ACHN (cell line): ENCODE results near the gene PLA2G4B.

Source experiments
- DNase-seq: peaks from one replicate; pipeline ENCODE4 v3.0.0-alpha.2; 2015
- in situ Hi-C: cut with HindIII; loops from 2 replicates; pipeline ENCODE4 v1.10.0; 2017; ENCODE audit warnings: low sequenced_read_pairs, low pct_ligation_motif_present, low pct_unique_long_range_greater_than_20kb

The PLA2G4B gene

DNA sequence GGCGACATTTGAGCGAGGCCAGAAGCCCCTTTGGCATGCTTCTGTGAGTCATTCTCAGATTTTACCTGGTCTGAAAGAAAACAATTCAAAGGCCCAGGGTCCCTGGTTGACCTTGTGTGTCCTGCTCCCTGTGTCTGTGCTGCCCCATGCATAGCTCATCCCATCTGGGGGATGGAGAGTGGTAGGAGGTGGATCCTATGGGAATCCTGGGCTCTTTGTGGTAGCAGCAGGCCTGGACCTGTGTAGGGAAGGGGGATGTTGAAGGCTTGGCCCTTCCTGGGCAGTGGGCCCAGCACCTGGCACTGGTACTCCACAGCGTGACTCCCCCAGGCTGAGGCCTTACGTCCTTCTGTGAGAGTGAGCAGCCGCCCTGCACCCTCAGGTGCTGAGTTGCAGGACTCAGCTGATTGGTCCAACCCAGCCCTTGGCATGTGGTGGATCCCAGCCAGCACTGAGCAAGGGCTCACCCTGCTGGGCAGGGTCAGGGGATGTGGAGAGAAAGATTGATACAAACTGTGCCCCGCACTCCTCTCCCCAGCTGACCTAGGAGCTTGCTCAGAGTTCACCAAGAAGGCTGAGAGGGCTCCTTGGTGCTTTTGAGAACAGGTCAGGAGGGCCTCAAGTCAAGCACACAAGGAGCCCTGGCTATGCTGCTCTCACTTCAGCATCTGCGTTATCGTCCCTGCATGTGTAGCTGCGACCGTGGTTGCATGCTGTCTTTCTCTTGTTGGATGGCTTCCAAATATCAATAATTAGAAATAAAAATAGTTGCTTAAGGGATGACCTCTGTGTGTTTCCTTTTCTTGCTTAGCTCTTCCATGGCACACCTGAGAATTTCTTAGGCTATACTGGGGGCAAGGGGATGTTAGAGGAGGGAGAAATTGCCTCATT, 32.1 kb upstream of the PLA2G4B start:
- in situ Hi-C loops, result no loop called here
- DNase-seq, result peak; percentile 9

- peak; percentile 7 for DNase-seq
- in situ Hi-C loops, result no loop called here
Observed at GRCh38 chr15:41809121-41809520, 29.5 kb upstream of the PLA2G4B start.

DNA sequence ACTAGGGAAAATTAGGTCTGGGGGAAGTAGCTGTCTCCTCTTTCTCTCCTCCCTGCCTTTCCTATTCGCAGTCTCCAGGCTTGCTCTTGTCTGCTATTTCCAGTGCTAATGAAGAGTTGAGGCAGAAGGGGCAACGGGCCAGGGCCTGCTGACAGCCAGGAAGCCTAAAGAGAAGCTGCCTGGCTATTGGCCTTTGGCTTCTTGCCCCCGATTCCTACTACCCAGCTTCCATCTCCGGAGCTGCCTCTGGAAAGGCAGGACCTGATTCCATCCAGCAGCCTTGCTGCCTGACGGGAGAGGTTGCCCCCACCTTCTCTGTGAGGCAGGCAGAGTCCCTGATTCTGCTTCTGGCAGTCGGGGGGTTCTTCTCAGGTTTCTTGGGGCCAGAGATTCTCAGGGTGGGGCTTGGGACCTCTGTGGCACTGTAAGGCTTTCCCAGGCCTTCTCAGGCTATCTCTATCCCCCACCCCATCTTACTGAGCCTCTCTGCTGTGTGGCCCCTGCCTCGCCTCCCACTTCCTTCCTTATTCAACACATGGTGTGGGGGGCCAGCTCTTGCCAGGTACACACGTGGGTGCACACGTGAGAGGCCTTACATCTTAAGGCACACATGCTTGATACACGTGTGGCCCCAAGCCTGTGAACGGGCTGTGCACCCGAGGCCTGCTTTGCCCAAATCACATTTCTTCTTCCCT, 29.0 kb upstream of the PLA2G4B start:
- DNase-seq, result no peak
- in situ Hi-C loops, result no loop called here

DNA sequence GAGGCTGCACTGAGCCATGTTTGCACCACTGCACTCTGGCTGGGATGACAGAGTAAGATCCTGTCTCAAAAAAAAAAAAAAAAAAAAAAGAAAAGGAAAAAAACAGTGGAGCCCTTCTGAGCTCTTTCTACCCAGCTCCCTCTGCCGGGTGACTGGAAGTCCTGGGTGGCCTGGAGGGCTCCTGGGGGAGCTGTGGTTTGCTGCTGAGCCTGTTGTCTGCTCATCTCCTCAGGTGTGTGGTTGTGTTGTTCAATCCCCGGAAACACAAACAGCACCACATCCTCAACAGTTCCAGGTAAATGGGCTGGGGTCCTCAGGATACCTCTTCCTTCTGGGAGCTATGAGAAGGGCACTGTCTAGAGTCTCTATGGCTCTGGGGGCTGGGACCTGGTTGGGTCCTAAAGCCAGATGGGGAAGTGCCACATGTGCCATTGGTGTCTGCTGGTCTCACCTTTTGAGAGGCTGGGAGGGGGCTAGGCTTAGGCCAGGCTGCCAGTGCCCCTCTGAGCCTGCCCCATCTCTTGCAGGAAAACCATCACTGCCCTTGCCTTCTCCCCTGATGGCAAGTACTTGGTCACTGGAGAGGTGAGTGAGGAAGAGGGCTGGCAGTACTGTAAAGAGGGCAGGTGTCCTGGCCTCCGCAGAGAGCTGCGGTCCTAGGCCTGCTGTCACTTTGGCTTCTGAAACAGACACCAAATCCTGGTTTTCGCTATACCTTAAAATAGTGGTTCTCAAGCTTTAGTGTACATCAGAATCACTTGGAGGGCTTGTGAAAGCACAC, 27.8 kb upstream of the PLA2G4B start:
- no peak for DNase-seq
- in situ Hi-C loops, result no loop called here

DNA sequence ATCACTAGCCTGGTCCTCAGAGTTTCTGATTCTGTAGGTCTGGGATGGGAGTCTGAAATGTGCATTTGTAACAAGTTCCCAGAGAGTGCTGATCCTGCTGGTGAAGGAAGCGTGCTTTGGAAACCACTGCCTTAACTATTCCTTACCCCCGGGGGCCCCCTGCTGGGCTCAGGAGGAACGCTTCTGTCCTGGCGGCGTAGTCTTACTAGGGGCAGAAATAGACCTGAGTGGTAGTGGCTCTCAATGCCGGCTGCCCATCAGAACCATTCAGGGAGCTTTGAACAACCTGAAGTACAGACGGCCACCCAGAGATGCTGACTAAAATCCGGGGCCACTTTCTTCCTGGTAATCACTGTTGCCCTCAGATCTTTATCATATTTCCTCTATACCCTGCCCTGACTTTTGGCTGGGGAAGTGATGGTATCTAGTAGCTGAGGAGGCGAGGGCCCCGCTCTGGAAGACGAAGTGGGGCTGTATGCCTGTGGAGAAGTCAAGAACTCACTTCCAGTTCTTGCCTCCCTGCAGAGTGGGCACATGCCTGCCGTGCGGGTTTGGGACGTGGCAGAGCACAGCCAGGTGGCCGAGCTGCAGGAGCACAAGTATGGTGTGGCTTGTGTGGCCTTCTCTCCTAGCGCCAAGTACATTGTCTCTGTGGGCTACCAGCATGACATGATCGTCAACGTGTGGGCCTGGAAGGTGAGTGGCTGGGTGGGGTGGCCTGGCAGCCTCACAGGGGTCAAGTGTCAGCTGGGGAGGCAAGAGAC, 27.0 kb upstream of the PLA2G4B start:
- in situ Hi-C loops, result no loop called here

DNA sequence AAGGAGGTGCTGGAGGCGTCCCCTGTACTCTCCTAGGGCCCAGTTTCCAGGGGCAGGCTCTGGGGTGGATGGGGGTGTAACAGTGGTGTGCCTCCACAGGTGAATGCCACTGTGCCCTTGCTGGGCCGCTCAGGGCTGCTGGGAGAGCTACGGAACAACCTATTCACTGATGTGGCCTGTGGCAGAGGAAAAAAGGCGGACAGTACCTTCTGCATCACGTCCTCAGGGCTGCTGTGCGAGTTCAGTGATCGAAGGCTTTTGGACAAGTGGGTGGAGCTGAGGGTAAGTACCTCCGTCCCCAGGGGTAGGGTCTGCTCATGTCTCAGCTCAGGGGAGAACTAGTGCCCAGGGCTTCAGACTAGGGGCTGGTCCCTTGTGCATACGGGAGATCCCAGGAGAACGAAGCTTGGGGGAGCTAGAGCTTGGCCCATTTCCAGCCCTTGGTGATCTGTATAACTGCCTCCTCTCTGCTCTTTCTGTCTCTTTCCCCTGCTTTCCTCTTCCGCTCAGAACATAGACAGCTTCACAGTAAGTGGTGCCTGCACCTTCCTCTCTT, 25.7 kb upstream of the PLA2G4B start:
- no peak for DNase-seq
- in situ Hi-C loops, result no loop called here

More for the DNA sequence above, 27.0 kb upstream of the PLA2G4B start:
- DNase-seq, result peak; percentile 78

DNA sequence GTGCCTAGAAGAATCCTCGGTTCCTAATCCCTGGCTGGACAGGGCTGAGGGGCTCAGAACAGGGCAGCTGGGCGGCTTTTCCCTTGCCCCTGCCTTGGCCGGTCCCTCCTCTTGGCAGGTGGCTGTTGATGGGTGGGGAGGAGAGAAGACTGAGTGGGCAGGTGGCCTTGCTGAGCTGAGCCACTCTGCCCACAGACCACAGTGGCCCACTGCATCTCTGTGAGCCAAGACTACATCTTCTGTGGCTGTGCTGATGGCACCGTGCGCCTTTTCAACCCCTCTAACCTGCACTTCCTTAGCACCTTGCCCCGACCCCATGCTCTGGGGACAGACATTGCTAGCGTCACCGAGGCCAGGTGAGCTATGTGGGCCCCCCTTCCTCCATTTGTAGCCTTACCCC, 25.2 kb upstream of the PLA2G4B start:
- in situ Hi-C loops, result no loop called here

DNA sequence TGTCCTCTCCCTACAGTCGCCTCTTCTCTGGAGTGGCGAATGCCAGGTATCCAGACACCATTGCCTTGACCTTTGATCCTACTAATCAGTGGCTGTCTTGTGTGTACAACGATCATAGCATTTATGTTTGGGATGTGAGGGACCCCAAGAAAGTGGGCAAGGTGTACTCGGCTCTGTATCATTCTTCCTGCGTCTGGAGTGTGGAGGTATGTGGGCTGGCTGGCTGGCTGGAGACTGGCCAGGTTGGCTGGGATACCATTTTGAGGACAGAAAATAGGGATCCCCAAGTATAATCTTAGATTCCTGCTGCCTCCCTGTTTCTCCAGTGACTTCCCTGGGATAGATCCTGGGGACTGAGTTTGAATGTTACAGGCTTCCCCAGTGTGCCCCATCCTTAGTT, 24.1 kb upstream of the PLA2G4B start:
- in situ Hi-C loops, result no loop called here

More for the DNA sequence above, 25.2 kb upstream of the PLA2G4B start:
- no peak for DNase-seq

DNA sequence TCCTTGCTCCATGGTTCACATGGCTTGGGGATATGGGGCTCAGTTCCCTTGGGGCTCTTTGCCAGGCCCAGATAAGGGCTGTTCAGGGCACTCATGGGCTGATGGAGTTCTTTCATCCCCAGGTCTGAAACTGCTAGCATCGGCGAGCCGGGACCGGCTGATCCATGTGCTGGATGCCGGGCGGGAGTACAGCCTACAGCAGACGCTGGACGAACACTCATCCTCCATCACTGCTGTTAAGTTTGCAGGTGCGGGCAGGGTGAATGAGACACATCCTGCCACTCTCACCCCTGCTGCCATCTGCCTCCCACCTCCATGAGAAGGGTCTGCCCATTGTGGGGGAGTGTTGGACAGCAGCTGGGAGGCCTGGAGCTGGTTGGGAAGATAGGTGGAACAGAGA, 21.9 kb upstream of the PLA2G4B start:
- in situ Hi-C loops, result no loop called here
- no peak for DNase-seq

More for the DNA sequence above, 24.1 kb upstream of the PLA2G4B start:
- no peak for DNase-seq

DNA sequence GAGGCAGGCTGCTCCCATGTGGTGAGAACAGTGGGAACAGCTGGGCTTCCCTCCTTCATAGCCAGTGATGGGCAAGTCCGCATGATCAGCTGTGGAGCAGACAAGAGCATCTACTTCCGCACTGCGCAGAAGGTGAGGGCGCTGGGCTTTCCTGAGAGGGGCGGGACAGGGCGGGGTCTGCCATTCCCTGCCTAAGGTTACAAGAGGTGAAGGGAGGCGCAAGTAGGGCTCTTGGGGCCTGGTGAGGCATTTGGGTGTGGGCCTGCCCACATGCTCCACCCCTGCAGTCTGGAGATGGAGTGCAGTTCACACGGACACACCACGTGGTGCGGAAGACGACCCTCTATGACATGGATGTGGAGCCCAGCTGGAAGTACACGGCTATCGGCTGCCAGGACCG, 21.3 kb upstream of the PLA2G4B start:
- DNase-seq, result no peak
- in situ Hi-C loops, result no loop called here

GRCh38 chr15:41817781-41818180, 20.9 kb upstream of the PLA2G4B start:
- in situ Hi-C loops, result no loop called here
- no peak for DNase-seq

DNA sequence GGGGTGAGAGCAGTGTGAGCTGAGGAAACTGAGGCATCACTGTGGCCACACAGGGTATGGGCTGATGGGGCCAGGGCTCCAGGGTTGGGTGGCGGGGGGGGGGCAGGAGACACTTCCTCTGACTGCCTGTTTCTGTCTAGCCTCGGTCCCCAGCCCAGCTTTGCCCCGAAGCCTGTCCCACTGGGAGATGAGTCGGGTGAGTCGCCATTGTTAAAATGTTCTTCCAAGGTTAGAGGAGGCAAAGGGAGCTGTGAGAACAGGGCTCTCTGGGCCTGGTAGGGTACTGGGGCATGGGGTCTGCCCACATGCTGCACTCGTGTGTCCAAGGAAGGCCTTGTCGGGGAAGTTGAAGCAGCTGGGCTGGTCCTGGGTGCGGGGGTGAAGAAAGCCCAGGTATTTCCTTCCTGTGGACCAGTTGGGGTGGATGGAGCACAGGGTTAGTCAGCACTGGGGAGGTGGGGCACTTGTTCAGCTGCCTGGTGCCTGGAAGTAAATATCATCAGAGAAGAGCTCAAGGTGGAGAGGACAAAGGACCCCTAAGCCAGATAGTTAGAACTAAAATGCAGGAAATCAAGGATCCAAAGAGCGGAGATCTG, 19.1 kb upstream of the PLA2G4B start:
- DNase-seq, result no peak
- in situ Hi-C loops, result no loop called here

GRCh38 chr15:41820791-41821423, 17.7 kb upstream of the PLA2G4B start:
- DNase-seq, result no peak
- in situ Hi-C loops, result no loop called here

GRCh38 chr15:41821831-41822230, 16.8 kb upstream of the PLA2G4B start:
- in situ Hi-C loops, result no loop called here
- DNase-seq, result no peak

DNA sequence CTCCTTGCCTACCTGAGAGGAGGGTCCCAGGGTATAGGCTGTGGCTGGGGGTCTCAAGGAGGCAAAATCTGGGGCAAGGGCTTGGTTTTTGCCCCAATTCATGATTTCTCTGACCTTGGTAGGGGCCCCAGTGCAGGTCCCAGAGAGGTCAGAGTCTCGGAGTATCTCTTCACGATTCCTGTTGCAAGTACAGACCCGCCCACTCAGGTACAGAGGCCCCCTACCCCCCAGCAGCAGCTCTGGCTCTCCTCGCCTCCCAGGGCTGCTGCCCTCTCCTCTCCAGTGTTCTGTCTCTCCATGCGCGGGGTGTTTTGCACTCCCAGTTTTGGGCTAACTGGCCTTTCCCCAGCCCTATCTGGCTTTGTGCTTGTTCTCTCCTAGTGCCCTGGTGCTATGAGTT, 16.2 kb upstream of the PLA2G4B start:
- in situ Hi-C loops, result no loop called here
- no peak for DNase-seq

GRCh38 chr15:41822957-41823356, 15.7 kb upstream of the PLA2G4B start:
- no peak for DNase-seq
- in situ Hi-C loops, result no loop called here

- DNase-seq, result no peak
- in situ Hi-C loops, result no loop called here
Observed at GRCh38 chr15:41823502-41823901, 15.1 kb upstream of the PLA2G4B start.
